SK-N-SH (cell line): Measurements from ENCODE around the gene RRBP1. TPM values are rescaled to one million over a fixed set of nuclear protein-coding genes. Genes with fewer than 3 reads are reported as not detected.

Experiments
- CTCF ChIA-PET: fragments of 300-600, 350-600 bp; formaldehyde crosslinking; extraction: SDS; loops from one replicate; lab custom pipeline; 2021; lab: Yijun Ruan, JAX
- POLR2A ChIA-PET: fragments of 350-600 bp; sonication (Branson Sonifier 250); formaldehyde crosslinking; extraction: SDS; loops from one replicate; lab custom pipeline; 2020; ENCODE audit warnings: antibody characterized with exemption, inconsistent platforms; lab: Yijun Ruan, JAX
- DNase-seq: peaks from one replicate; pipeline ENCODE4 v3.0.0; 2012
- H2AFZ ChIP-seq: fragments of 200-600 bp; sonication (generic); 2 replicates; pipeline ENCODE4 v1.8.1; 2016; ENCODE audit warnings: antibody characterized with exemption, mild to moderate bottlenecking, low read depth
- H3F3A ChIP-seq: fragments of 200-600 bp; sonication (generic); replicated peaks from 2 replicates; pipeline ENCODE3; 2016; ENCODE audit warnings: antibody characterized with exemption, mild to moderate bottlenecking; ENCODE audit not compliant: insufficient read depth
- H3K27ac ChIP-seq, 2 experiments: fragments of 200-500 bp in 1 of 2; fragments of 200-600 bp in 1 of 2; sonication (Bioruptor generic) in 1 of 2; sonication (generic), shearing (Covaris generic) in 1 of 2; 2 replicates each; pipeline versions ENCODE4 v1.5.1 to v1.6.1; 2014 to 2016; ENCODE audit warnings: low read depth in 2 of 2, inconsistent platforms in 1 of 2, low read length in 1 of 2, mild to moderate bottlenecking in 1 of 2, mixed read lengths in 1 of 2
- H3K27me3 ChIP-seq: fragments of 200-600 bp; sonication (generic), shearing (Covaris generic); 2 replicates; pipeline ENCODE4 v1.6.1; 2016; ENCODE audit warnings: mixed run types; ENCODE audit not compliant: insufficient read depth
- H3K36me3 ChIP-seq, 2 experiments: fragments of 200-500 bp in 1 of 2; fragments of 200-600 bp in 1 of 2; sonication (Bioruptor generic) in 1 of 2; sonication (generic) in 1 of 2; replicated peaks in 1 of 2; 2 replicates each; pipeline versions ENCODE3 to v1.5.1; 2014 to 2016; ENCODE audit warnings: low read length in 1 of 2, mild to moderate bottlenecking in 1 of 2; ENCODE audit not compliant: insufficient read depth in 2 of 2, control insufficient read depth in 1 of 2
- H3K4me1 ChIP-seq, 2 experiments: fragments of 200-500 bp in 1 of 2; fragments of 200-600 bp in 1 of 2; sonication (Bioruptor generic) in 1 of 2; sonication (generic), shearing (Covaris generic) in 1 of 2; 2 replicates each; pipeline versions ENCODE4 v1.5.1 to v1.6.1; 2014 to 2016; ENCODE audit warnings: low read depth in 1 of 2, low read length in 1 of 2, mixed run types in 1 of 2; ENCODE audit not compliant: insufficient read depth in 2 of 2, control insufficient read depth in 1 of 2
- H3K4me2 ChIP-seq: fragments of 200-600 bp; sonication (generic), shearing (Covaris generic); 2 replicates; pipeline ENCODE4 v1.6.1; 2017; ENCODE audit warnings: mixed run types
- H3K4me3 ChIP-seq, 2 experiments: fragments of 200-500 bp in 1 of 2; fragments of 200-600 bp in 1 of 2; sonication (Bioruptor generic) in 1 of 2; sonication (generic), shearing (Covaris generic) in 1 of 2; 2 replicates each; pipeline versions ENCODE4 v1.5.1 to v1.8.1; 2014 to 2016; ENCODE audit warnings: low read depth in 2 of 2, inconsistent platforms in 1 of 2, low read length in 1 of 2, mild to moderate bottlenecking in 1 of 2, mixed read lengths in 1 of 2, moderate library complexity in 1 of 2
- H3K79me2 ChIP-seq: fragments of 200-600 bp; sonication (generic); 2 replicates; pipeline ENCODE4 v1.8.1; 2017; ENCODE audit warnings: mild to moderate bottlenecking; ENCODE audit not compliant: insufficient read depth
- H3K9ac ChIP-seq: fragments of 200-600 bp; sonication (generic); 2 replicates; pipeline ENCODE4 v1.6.1; 2017; ENCODE audit warnings: mixed run types
- H3K9me2 ChIP-seq: fragments of 200-600 bp; sonication (generic); 2 replicates; pipeline ENCODE4 v1.6.1; 2017; ENCODE audit warnings: mixed run types
- H3K9me3 ChIP-seq: fragments of 200-600 bp; sonication (generic); 2 replicates; pipeline ENCODE4 v1.6.1; 2017; ENCODE audit warnings: mixed run types, mild to moderate bottlenecking, moderate library complexity
- H4K20me1 ChIP-seq: fragments of 200-600 bp; sonication (generic); 2 replicates; pipeline ENCODE4 v1.6.1; 2017; ENCODE audit warnings: mild to moderate bottlenecking, mixed run types; ENCODE audit not compliant: insufficient read depth
- EZH2phosphoT487 ChIP-seq: fragments of 200-600 bp; sonication (generic); IDR thresholded peaks from 2 replicates; pipeline ENCODE4 v1.6.1; 2017; ENCODE audit warnings: low read depth, mixed run types, mild to moderate bottlenecking, antibody characterized with exemption, moderate library complexity, borderline replicate concordance
- FOSL2 ChIP-seq: IDR thresholded peaks from 2 replicates; pipeline ENCODE4 v1.4.0; 2012; ENCODE audit warnings: low read depth, mild to moderate bottlenecking, moderate library complexity, borderline replicate concordance
- FOXJ3 ChIP-seq: sonication (generic); formaldehyde crosslinking; IDR thresholded peaks from 2 replicates; pipeline ENCODE4 v1.5.1; 2020; ENCODE audit warnings: mild to moderate bottlenecking, missing genetic modification reagents
- FOXM1 ChIP-seq: IDR thresholded peaks from 2 replicates; pipeline ENCODE4 v1.4.0; 2012; ENCODE audit warnings: low read depth, mild to moderate bottlenecking
- MXI1 ChIP-seq: IDR thresholded peaks from 2 replicates; pipeline ENCODE4 v1.6.1; 2012; ENCODE audit warnings: mild to moderate bottlenecking, low read depth, low read length, improper control_type of control experiment
- NRF1 ChIP-seq: IDR thresholded peaks from 2 replicates; pipeline ENCODE4 v1.6.1; 2012; ENCODE audit warnings: low read depth, mild to moderate bottlenecking, low read length
- POLR2AphosphoS5 ChIP-seq: IDR thresholded peaks from 2 replicates; pipeline ENCODE4 v1.6.1; 2012; ENCODE audit warnings: low read depth, low read length
- RCOR1 ChIP-seq: fragments of 150-350 bp; IDR thresholded peaks from 2 replicates; pipeline ENCODE4 v1.6.1; 2017; ENCODE audit warnings: antibody characterized with exemption, low read length
- RXRA ChIP-seq: IDR thresholded peaks from 2 replicates; pipeline ENCODE4 v1.4.0; 2012; ENCODE audit warnings: low read depth, mild to moderate bottlenecking, borderline replicate concordance
- TAF1 ChIP-seq: IDR thresholded peaks from 2 replicates; pipeline ENCODE4 v1.6.1; 2012; ENCODE audit warnings: low read depth, mild to moderate bottlenecking, low read length, moderate library complexity, borderline replicate concordance
- WGBS: methylation state at CpG from one replicate; pipeline ENCODE4 v1.1.6; 2017; ENCODE audit warnings: low lambda C conversion rate; 5-methylcytosine and 5-hydroxymethylcytosine counted together
- polyA plus RNA-seq, 3 experiments: library from polyadenylated mRNA; depleted of rRNA; stranded (reverse); fragments of >200 nt; gene quantifications; 2 replicates each; pipeline ENCODE4 v1.2.3, GENCODE V29; 2012
- TF ChIP-seq, protein P1 (sequence below): IDR thresholded peaks from 2 replicates; pipeline ENCODE4; 2012
- TF ChIP-seq, protein P2 (sequence below): IDR thresholded peaks from 2 replicates; pipeline ENCODE4 v1.4.0; 2012; ENCODE audit warnings: low read depth, borderline replicate concordance
- TF ChIP-seq, protein P3 (sequence below): fragments of 200-600 bp; sonication (generic); IDR thresholded peaks from 2 replicates; pipeline ENCODE4 v1.6.1; 2017; ENCODE audit warnings: antibody characterized with exemption, mild to moderate bottlenecking, moderate library complexity

Gene RRBP1
- polyA plus RNA-seq, 1 of the 3 experiments (the other 2 are of a cell fraction): 50.2 TPM

DNA sequence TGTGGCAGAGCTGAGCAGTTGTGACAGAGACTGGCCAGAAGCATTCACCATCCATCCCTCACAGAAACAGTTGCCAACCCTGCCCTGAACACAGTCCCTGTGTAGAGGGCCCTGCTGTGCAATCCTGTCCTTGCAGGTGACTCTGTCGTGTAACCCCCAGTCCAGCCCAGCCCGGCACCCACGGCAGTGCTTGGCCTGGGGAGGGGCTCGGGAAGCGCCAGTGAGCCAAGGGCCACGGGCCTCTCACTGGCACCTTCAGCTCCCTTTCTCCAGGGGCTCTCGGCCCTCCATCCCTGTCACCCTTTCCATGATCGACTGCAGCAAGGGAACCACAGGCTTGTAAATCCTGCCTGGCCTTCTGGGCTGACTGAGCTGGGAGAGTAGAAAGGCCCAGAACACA is 53.0 kb downstream of the RRBP1 start:
- Histone ChIP-seq H3K4me1 (no peaks in the 10 kb centered on the region; a peak in 1 of 4 replicates), H4K20me1 (0 out of 2 replicates have a peak, but pooled peaks cover 6% of the 10 kb centered on the region), H3K9me3 (no peaks in the 10 kb centered on the region), H3K27me3 (no peaks in the 10 kb centered on the region), H3K9ac (no peak overlapping the region), H3K4me2 (no peak overlapping the region), H3K27ac (no peak overlapping the region), H3K79me2 (no peaks in the 10 kb centered on the region), H3F3A (no peaks in the 10 kb centered on the region), H3K9me2 (no peaks in the 10 kb centered on the region), H3K4me3 (no peak overlapping the region), H2AFZ (no peak overlapping the region), H3K36me3 (peaks cover 8 to 64% of the 10 kb centered on the region in 2 experiments)
- CTCF ChIA-PET: interaction anchor here (1.1 to 1.7 kb wide), 2 partner anchors 22 to 92 kb away, joined by 3 to 5 read pairs; no protein-coding TSS in a partner anchor
- WGBS: 91% methylated on average over 8 of the region's 8 CpGs
- POLR2A ChIA-PET: no interaction called here
- no peak for DNase-seq
- TF ChIP-seq, protein P1, sequence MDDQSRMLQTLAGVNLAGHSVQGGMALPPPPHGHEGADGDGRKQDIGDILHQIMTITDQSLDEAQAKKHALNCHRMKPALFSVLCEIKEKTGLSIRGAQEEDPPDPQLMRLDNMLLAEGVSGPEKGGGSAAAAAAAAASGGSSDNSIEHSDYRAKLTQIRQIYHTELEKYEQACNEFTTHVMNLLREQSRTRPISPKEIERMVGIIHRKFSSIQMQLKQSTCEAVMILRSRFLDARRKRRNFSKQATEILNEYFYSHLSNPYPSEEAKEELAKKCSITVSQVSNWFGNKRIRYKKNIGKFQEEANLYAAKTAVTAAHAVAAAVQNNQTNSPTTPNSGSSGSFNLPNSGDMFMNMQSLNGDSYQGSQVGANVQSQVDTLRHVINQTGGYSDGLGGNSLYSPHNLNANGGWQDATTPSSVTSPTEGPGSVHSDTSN: no peak
- TF ChIP-seq, protein P2, sequence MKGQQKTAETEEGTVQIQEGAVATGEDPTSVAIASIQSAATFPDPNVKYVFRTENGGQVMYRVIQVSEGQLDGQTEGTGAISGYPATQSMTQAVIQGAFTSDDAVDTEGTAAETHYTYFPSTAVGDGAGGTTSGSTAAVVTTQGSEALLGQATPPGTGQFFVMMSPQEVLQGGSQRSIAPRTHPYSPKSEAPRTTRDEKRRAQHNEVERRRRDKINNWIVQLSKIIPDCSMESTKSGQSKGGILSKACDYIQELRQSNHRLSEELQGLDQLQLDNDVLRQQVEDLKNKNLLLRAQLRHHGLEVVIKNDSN: no peak
- TF ChIP-seq, protein P3, sequence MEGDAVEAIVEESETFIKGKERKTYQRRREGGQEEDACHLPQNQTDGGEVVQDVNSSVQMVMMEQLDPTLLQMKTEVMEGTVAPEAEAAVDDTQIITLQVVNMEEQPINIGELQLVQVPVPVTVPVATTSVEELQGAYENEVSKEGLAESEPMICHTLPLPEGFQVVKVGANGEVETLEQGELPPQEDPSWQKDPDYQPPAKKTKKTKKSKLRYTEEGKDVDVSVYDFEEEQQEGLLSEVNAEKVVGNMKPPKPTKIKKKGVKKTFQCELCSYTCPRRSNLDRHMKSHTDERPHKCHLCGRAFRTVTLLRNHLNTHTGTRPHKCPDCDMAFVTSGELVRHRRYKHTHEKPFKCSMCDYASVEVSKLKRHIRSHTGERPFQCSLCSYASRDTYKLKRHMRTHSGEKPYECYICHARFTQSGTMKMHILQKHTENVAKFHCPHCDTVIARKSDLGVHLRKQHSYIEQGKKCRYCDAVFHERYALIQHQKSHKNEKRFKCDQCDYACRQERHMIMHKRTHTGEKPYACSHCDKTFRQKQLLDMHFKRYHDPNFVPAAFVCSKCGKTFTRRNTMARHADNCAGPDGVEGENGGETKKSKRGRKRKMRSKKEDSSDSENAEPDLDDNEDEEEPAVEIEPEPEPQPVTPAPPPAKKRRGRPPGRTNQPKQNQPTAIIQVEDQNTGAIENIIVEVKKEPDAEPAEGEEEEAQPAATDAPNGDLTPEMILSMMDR: no peak
- no peak for TF ChIP-seq TAF1

DNA sequence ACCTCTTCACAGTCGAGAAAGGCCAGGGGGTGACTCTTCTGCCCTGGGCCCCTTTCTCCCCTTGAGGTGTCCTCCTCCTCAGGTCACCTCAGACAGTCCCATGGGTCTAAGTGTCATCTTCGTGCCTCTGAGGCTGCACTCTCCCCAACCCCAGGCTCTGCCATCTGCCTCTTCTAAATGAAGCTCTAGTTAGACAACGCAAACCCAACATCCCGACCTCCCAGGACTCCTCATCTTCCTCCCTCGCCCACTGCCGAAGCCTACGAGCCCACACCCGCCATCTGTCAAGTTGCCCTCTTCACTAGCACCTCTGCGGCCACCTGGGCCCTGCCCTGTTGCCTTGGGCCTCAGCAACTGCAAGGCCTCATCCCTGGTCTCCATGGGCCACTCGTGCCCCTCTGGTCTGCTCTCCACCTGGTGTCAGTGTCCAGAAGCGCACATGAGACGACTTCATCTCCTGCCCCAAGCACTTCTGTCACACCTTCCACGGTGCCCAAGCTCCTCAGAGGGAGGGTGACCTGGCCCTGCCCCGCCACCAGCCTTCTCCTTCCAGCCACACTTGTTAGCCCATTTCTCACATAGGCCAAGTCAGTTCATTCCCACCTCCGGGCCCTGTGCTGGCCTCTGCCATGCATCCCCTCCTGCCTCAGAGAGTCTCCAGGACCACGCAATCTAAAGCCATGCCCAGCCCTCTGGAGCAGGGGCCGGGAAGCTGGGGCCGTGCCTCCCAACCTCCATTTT is 53.8 kb downstream of the RRBP1 start:
- 96% methylated on average over 13 of the region's 18 CpGs for WGBS
- Histone ChIP-seq H3K27ac (no peak overlapping the region), H3K4me3 (no peak overlapping the region), H3K36me3 (peaks cover 8 to 60% of the 10 kb centered on the region in 2 experiments), H3K9me3 (no peaks in the 10 kb centered on the region), H3K79me2 (no peaks in the 10 kb centered on the region), H2AFZ (no peak overlapping the region), H3K9ac (no peak overlapping the region), H3K4me1 (no peaks in the 10 kb centered on the region), H4K20me1 (0 out of 2 replicates have a peak, but pooled peaks cover 6% of the 10 kb centered on the region), H3K27me3 (no peaks in the 10 kb centered on the region), H3F3A (no peaks in the 10 kb centered on the region), H3K4me2 (no peak overlapping the region), H3K9me2 (no peaks in the 10 kb centered on the region)
- ChIA-PET POLR2A (no interaction called here), CTCF (interaction anchor here (1.0 to 1.7 kb wide), 4 partner anchors 10 to 91 kb away, joined by 3 to 5 read pairs (median 4); no protein-coding TSS in a partner anchor)
- no peak for DNase-seq
- TF ChIP-seq RCOR1 (no peak), POLR2AphosphoS5 (no peak), EZH2phosphoT487 (no peak), NRF1 (no peak), MXI1 (no peak), FOSL2 (no peak), RXRA (no peak), FOXM1 (no peak), FOXJ3 (CRISPR knock-in tag) (no peak)
- TF ChIP-seq, protein P1: no peak
